Small intestine (tissue), 7 donors: Measurements from ENCODE around the gene IL17C. TPM values are rescaled to one million over a fixed set of nuclear protein-coding genes. Genes with fewer than 3 reads are reported as not detected.
"Not testable (repeated sequence)": the region's sequence is repeated elsewhere in the genome, so short reads cannot be mapped to it uniquely, and the experiment has no call there.

Experiments
- DNase-seq, 2 donors: peaks; one replicate each; pipeline versions ENCODE4 v3.0.0 to v3.0.0-alpha.2; 2013
- FAIRE-seq: peaks from 2 replicates; lab custom pipeline; 2012; peaks lifted over from hg19 to GRCh38; lab: Jason Lieb, UNC
- H3K27ac ChIP-seq, 3 donors: one replicate each; pipeline ENCODE4 v1.5.1; 2013; ENCODE audit warnings: low read length in 2 of 3, mild to moderate bottlenecking in 2 of 3, control low read depth in 1 of 3, inconsistent platforms in 1 of 3, low read depth in 1 of 3, moderate library complexity in 1 of 3
- H3K27me3 ChIP-seq, 3 donors: one replicate each; pipeline ENCODE4 v1.6.1; 2013; ENCODE audit warnings: low read length in 3 of 3, inconsistent platforms in 1 of 3; ENCODE audit not compliant: control insufficient read depth in 3 of 3, insufficient read depth in 3 of 3
- H3K36me3 ChIP-seq, 3 donors: one replicate each; pipeline ENCODE4 v1.6.1; 2013; ENCODE audit warnings: low read length in 3 of 3, inconsistent platforms in 1 of 3, low read depth in 1 of 3, mild to moderate bottlenecking in 1 of 3, moderate library complexity in 1 of 3; ENCODE audit not compliant: control insufficient read depth in 3 of 3, insufficient read depth in 2 of 3
- H3K4me1 ChIP-seq, 3 donors: one replicate each; pipeline ENCODE4 v1.6.1; 2013; ENCODE audit warnings: low read length in 2 of 3, inconsistent platforms in 1 of 3, low read depth in 1 of 3, mild to moderate bottlenecking in 1 of 3, moderate library complexity in 1 of 3; ENCODE audit not compliant: control insufficient read depth in 3 of 3, insufficient read depth in 2 of 3
- H3K4me3 ChIP-seq, 3 donors: one replicate each; pipeline ENCODE4 v1.5.1; 2013; ENCODE audit warnings: low read length in 3 of 3, control low read depth in 1 of 3, inconsistent platforms in 1 of 3, low read depth in 1 of 3, mild to moderate bottlenecking in 1 of 3, moderate library complexity in 1 of 3
- H3K9me3 ChIP-seq, 2 donors: one replicate each; pipeline ENCODE4 v1.6.1; 2013; ENCODE audit warnings: low read depth in 1 of 2, low read length in 1 of 2; ENCODE audit not compliant: control insufficient read depth in 2 of 2, insufficient read depth in 1 of 2
- WGBS, 3 donors: extraction: QIAGEN DNeasy Blood & Tissue Kit; methylation state at CpG; one replicate each; pipeline ENCODE4 v1.1.7; 2013; 5-methylcytosine and 5-hydroxymethylcytosine counted together
- polyA plus RNA-seq, 4 donors: library from polyadenylated mRNA; stranded (reverse) in 3 of 4; unstranded in 1 of 4; fragments of 200-250 nt in 3 of 4; fragments of 120-200 nt in 1 of 4; gene quantifications; one replicate each; pipeline versions ENCODE4 v1.2.1 to v1.2.3, GENCODE V29; 2013
- donor health status: healthy with polysubstance abuse.
- donor health status: control.
- donor health status: control.
- donor health status: Bipolar disorder and iron deficiency.
- donor health status: healthy.

Gene IL17C
- polyA plus RNA-seq, 4 donors = 0.19 TPM; not detected in 3

GRCh38 chr16:88659160-88659559 is 20.8 kb downstream of the IL17C start:
- H3K9me3 ChIP-seq = no peaks in the 10 kb centered on the region
- H3K27me3 ChIP-seq = no peaks in the 10 kb centered on the region
- H3K4me3 ChIP-seq = no peak overlapping the region
- DNase-seq = no peak
- FAIRE-seq = no peak
- 91 to 94% (median 93%) methylated on average over 25 of the region's 25 CpGs for WGBS, 3 donors
- H3K27ac ChIP-seq = no peak overlapping the region
- peaks cover 10 to 55% (median 11%) of the 10 kb centered on the region in 3 donors for H3K36me3 ChIP-seq
- peaks cover 0 to 17% (median 3%) of the 10 kb centered on the region in 3 donors for H3K4me1 ChIP-seq

- no peak for FAIRE-seq
- Histone ChIP-seq H3K4me3 (no peak overlapping the region), H3K27ac (no peak overlapping the region), H3K9me3 (no peaks in the 10 kb centered on the region), H3K36me3 (peaks cover 2 to 35% (median 3%) of the 10 kb centered on the region in 3 donors), H3K4me1 (peaks cover 0 to 18% (median 8%) of the 10 kb centered on the region in 3 donors), H3K27me3 (no peaks in the 10 kb centered on the region)
- no peak for DNase-seq
- 84 to 85% (median 85%) methylated on average over 10 of the region's 10 CpGs for WGBS, 3 donors
Measured at GRCh38 chr16:88661468-88661867, 23.1 kb downstream of the IL17C start.

GRCh38 chr16:88662222-88662842 is 24.0 kb downstream of the IL17C start:
- peak in 1 of 2 donors; percentile 47 for DNase-seq
- 1 to 2% (median 1%) methylated on average over 42 to 49 of the region's 49 CpGs for WGBS, 3 donors
- no peaks in the 10 kb centered on the region for H3K9me3 ChIP-seq
- FAIRE-seq = no peak
- H3K4me1 ChIP-seq = peaks cover 0 to 18% (median 8%) of the 10 kb centered on the region in 3 donors
- H3K4me3 ChIP-seq = peak overlapping the region; percentile 77 to 99 (median 95)
- peak overlapping the region; percentile 64 to 97 (median 85) for H3K27ac ChIP-seq
- H3K27me3 ChIP-seq = no peaks in the 10 kb centered on the region
- peaks cover under 1 to 27% (median 3%) of the 10 kb centered on the region in 3 donors for H3K36me3 ChIP-seq

GRCh38 chr16:88662843-88663606 is 24.7 kb downstream of the IL17C start, which contains the start of gene MVD:
MVD (minus strand) TSS chr16:88663091; CDS start chr16:88663080, 11 bp downstream.
- Histone ChIP-seq H3K4me3 (peak within 1 kb of the TSS; percentile 77 to 99 (median 95)), H3K27ac (peak within 1 kb of the TSS; percentile 70 to 97 (median 85)), H3K36me3 (peaks cover 0 to 20% (median 2%) of the 10 kb centered on the region in 3 donors), H3K27me3 (no peaks in the 10 kb centered on the region), H3K4me1 (peaks cover 0 to 18% (median 8%) of the 10 kb centered on the region in 3 donors), H3K9me3 (no peaks in the 10 kb centered on the region)
- FAIRE-seq = no peak
- DNase-seq = peak; percentile 98
- WGBS, 3 donors = 0% methylated on average over 46 to 88 of the region's 88 CpGs

- no peak for FAIRE-seq
- no peaks in the 10 kb centered on the region for H3K27me3 ChIP-seq
Measured at GRCh38 chr16:88665148-88665547, 26.8 kb downstream of the IL17C start.

GRCh38 chr16:88665570-88665969 is 27.2 kb downstream of the IL17C start:
- DNase-seq = no peak
- Histone ChIP-seq H3K36me3 (peaks cover 0 to 6% (median 0%) of the 10 kb centered on the region in 3 donors), H3K27ac (no peak overlapping the region), H3K4me1 (peaks cover 0 to 10% (median 8%) of the 10 kb centered on the region in 3 donors), H3K27me3 (no peaks in the 10 kb centered on the region), H3K4me3 (no peak overlapping the region), H3K9me3 (no peaks in the 10 kb centered on the region)
- WGBS, 3 donors = 94 to 98% (median 94%) methylated on average over 3 of the region's 3 CpGs
- FAIRE-seq = no peak

More at GRCh38 chr16:88665148-88665547, 26.8 kb downstream of the IL17C start:
- H3K4me3 ChIP-seq = no peak overlapping the region
- peak in 1 of 2 donors; percentile 50 for DNase-seq
- no peaks in the 10 kb centered on the region for H3K9me3 ChIP-seq
- 45 to 58% (median 47%) methylated on average over 4 of the region's 4 CpGs for WGBS, 3 donors
- H3K4me1 ChIP-seq = peaks cover 0 to 10% (median 8%) of the 10 kb centered on the region in 3 donors
- H3K36me3 ChIP-seq = peaks cover 0 to 6% (median 0%) of the 10 kb centered on the region in 3 donors
- H3K27ac ChIP-seq = no peak overlapping the region

- no peak for DNase-seq
- FAIRE-seq = no peak
- H3K27ac ChIP-seq = no peak overlapping the region
- 74 to 88% (median 86%) methylated on average over 5 of the region's 5 CpGs for WGBS, 3 donors
- H3K4me3 ChIP-seq = no peak overlapping the region
- H3K9me3 ChIP-seq = no peaks in the 10 kb centered on the region
- H3K4me1 ChIP-seq = peaks cover 0 to 5% (median 4%) of the 10 kb centered on the region in 3 donors
- H3K36me3 ChIP-seq = peaks cover 0 to 6% (median 0%) of the 10 kb centered on the region in 3 donors
- no peaks in the 10 kb centered on the region for H3K27me3 ChIP-seq
Measured at GRCh38 chr16:88667461-88667860, 29.1 kb downstream of the IL17C start.

GRCh38 chr16:88669493-88669892 is 31.1 kb downstream of the IL17C start:
- H3K36me3 ChIP-seq = peaks cover 0 to 12% (median 0%) of the 10 kb centered on the region in 3 donors
- not testable (repeated sequence) for H3K27me3 ChIP-seq, H3K4me3 ChIP-seq, H3K9me3 ChIP-seq, DNase-seq, FAIRE-seq, H3K4me1 ChIP-seq, H3K27ac ChIP-seq
- WGBS, 3 donors = 93 to 96% (median 93%) methylated on average over 8 of the region's 8 CpGs
